Mesendoderm (in vitro differentiated cells): ENCODE data around the gene CATSPERD.

ENCODE experiments used
- DNase-seq: peaks from one replicate; pipeline ENCODE4 v3.0.0; 2013
- H2AK5ac ChIP-seq: 2 replicates; pipeline ENCODE4 v1.6.1; 2013; ENCODE audit warnings: low read length, inconsistent platforms
- H2BK120ac ChIP-seq: 2 replicates; pipeline ENCODE4 v1.6.1; 2013; ENCODE audit warnings: low read depth, mild to moderate bottlenecking, low read length, moderate library complexity, mixed read lengths
- H2BK15ac ChIP-seq: replicated peaks from 2 replicates; pipeline ENCODE4 v1.6.1; 2013; ENCODE audit warnings: low read depth, mild to moderate bottlenecking, moderate library complexity
- H2BK5ac ChIP-seq: 2 replicates; pipeline ENCODE4 v1.6.1; 2013; ENCODE audit warnings: low read length, inconsistent platforms
- H3K18ac ChIP-seq: 2 replicates; pipeline ENCODE4 v1.6.1; 2013; ENCODE audit warnings: mild to moderate bottlenecking, low read length, mixed read lengths
- H3K23ac ChIP-seq: one replicate; pipeline ENCODE4 v1.6.1; 2013; ENCODE audit warnings: low read length
- H3K27ac ChIP-seq: 2 replicates; pipeline ENCODE4 v1.5.1; 2013; ENCODE audit warnings: low read depth, mild to moderate bottlenecking, inconsistent platforms, low read length, moderate library complexity
- H3K27me3 ChIP-seq: 2 replicates; pipeline ENCODE4 v1.6.1; 2013; ENCODE audit warnings: low read length, control low read depth, mild to moderate bottlenecking, inconsistent platforms; ENCODE audit not compliant: insufficient read depth, poor library complexity
- H3K36me3 ChIP-seq: 2 replicates; pipeline ENCODE4 v1.6.1; 2013; ENCODE audit warnings: low read length, inconsistent platforms; ENCODE audit not compliant: control insufficient read depth, insufficient read depth
- H3K4ac ChIP-seq: one replicate; pipeline ENCODE4 v1.6.1; 2013; ENCODE audit warnings: low read depth, mild to moderate bottlenecking, low read length, moderate library complexity
- H3K4me1 ChIP-seq: 2 replicates; pipeline ENCODE4 v1.6.1; 2013; ENCODE audit warnings: low read depth, low read length, inconsistent platforms; ENCODE audit not compliant: control insufficient read depth
- H3K4me2 ChIP-seq: 2 replicates; pipeline ENCODE4 v1.6.1; 2013; ENCODE audit warnings: low read length
- H3K4me3 ChIP-seq: 2 replicates; pipeline ENCODE4 v1.5.1; 2013; ENCODE audit warnings: mild to moderate bottlenecking, low read length
- H3K56ac ChIP-seq: one replicate; pipeline ENCODE4 v1.6.1; 2013; ENCODE audit warnings: low read length
- H3K79me1 ChIP-seq: 2 replicates; pipeline ENCODE4 v1.6.1; 2013; ENCODE audit warnings: low read length, inconsistent platforms
- H3K79me2 ChIP-seq: 2 replicates; pipeline ENCODE4 v1.6.1; 2013; ENCODE audit warnings: mild to moderate bottlenecking, low read length; ENCODE audit not compliant: control insufficient read depth, insufficient read depth
- H3K9ac ChIP-seq: 2 replicates; pipeline ENCODE4 v1.6.1; 2013; ENCODE audit warnings: low read length, inconsistent platforms
- H4K5ac ChIP-seq: one replicate; pipeline ENCODE4 v1.6.1; 2013; ENCODE audit warnings: low read length
- H4K8ac ChIP-seq: one replicate; pipeline ENCODE4 v1.6.1; 2013; ENCODE audit warnings: low read depth, mild to moderate bottlenecking, control low read depth, low read length, moderate library complexity
- WGBS: extraction: QIAGEN DNeasy Blood & Tissue Kit; methylation state at CpG from one replicate; pipeline ENCODE4 v1.1.7; 2013; ENCODE audit warnings: low lambda C conversion rate, missing lambda C conversion rate; ENCODE audit not compliant: insufficient coverage; ENCODE audit errors: extremely low coverage; 5-methylcytosine and 5-hydroxymethylcytosine counted together

Gene CATSPERD

GRCh38 chr19:5679289-5680083, 41.0 kb upstream of the CATSPERD start:
- no peaks in the 10 kb centered on the region for H3K36me3 ChIP-seq
- peak overlapping the region; percentile 78 for H3K9ac ChIP-seq
- no peak for DNase-seq
- no peaks in the 10 kb centered on the region for H3K4me1 ChIP-seq
- no peak overlapping the region for H3K18ac ChIP-seq
- peak overlapping the region; percentile 45 for H3K4me2 ChIP-seq
- H3K4me3 ChIP-seq: peak overlapping the region; percentile 68
- H3K56ac ChIP-seq: peak overlapping the region; percentile 88
- H2BK120ac ChIP-seq: no peak overlapping the region
- no CpG with 5 or more reads among the region's 26 CpGs for WGBS
- H2AK5ac ChIP-seq: peak overlapping the region; percentile 27
- H4K8ac ChIP-seq: no peak overlapping the region
- H3K79me2 ChIP-seq: no peaks in the 10 kb centered on the region
- H3K27ac ChIP-seq: no peak overlapping the region
- H3K23ac ChIP-seq: no peak overlapping the region
- no peak overlapping the region for H4K5ac ChIP-seq
- H3K79me1 ChIP-seq: no peaks in the 10 kb centered on the region
- no peak overlapping the region for H2BK5ac ChIP-seq
- H2BK15ac ChIP-seq: no peak overlapping the region
- no peaks in the 10 kb centered on the region for H3K27me3 ChIP-seq
- H3K4ac ChIP-seq: peak overlapping the region; percentile 31

- Histone ChIP-seq H2AK5ac (peak overlapping the region; percentile 27), H3K27ac (no peak overlapping the region), H3K4me1 (no peaks in the 10 kb centered on the region), H4K5ac (no peak overlapping the region), H3K56ac (peak overlapping the region; percentile 88), H3K4me2 (peak overlapping the region; percentile 45), H2BK120ac (no peak overlapping the region), H3K23ac (no peak overlapping the region), H3K36me3 (no peaks in the 10 kb centered on the region), H3K79me2 (no peaks in the 10 kb centered on the region), H3K4ac (peak overlapping the region; percentile 31), H2BK15ac (no peak overlapping the region), H3K27me3 (no peaks in the 10 kb centered on the region), H2BK5ac (no peak overlapping the region), H3K18ac (peak overlapping the region; percentile 16), H3K9ac (peak overlapping the region; percentile 78), H3K4me3 (peak overlapping the region; percentile 68), H4K8ac (no peak overlapping the region), H3K79me1 (no peaks in the 10 kb centered on the region)
- no peak for DNase-seq
- no CpG with 5 or more reads among the region's 23 CpGs for WGBS
These were observed 40.4 kb upstream of the CATSPERD start for GRCh38 chr19:5680084-5680436.

GRCh38 chr19:5680437-5681368, 39.7 kb upstream of the CATSPERD start, which contains the start of the genes HSD11B1L and MICOS13:
Gene HSD11B1L (plus strand): TSS chr19:5681027. CDS start chr19:5684833, 3,806 bp downstream.
Gene MICOS13 (minus strand): TSS chr19:5680516. CDS start chr19:5680486, 30 bp downstream.
- H2AK5ac ChIP-seq: peak within 1 kb of the TSS; percentile 27
- H3K4me3 ChIP-seq: peak within 1 kb of the TSS; percentile 68
- H3K4ac ChIP-seq: peak within 1 kb of the TSS; percentile 31
- peak within 1 kb of the TSS; percentile 78 for H3K9ac ChIP-seq
- WGBS: no CpG with 5 or more reads among the region's 94 CpGs
- H3K56ac ChIP-seq: peak within 1 kb of the TSS; percentile 88
- H3K27me3 ChIP-seq: no peaks in the 10 kb centered on the region
- peak; percentile 99 for DNase-seq
- H2BK5ac ChIP-seq: no peak within 1 kb of the TSS
- H3K4me2 ChIP-seq: peak within 1 kb of the TSS; percentile 67
- H3K27ac ChIP-seq: no peak within 1 kb of the TSS
- no peaks in the 10 kb centered on the region for H3K4me1 ChIP-seq
- H2BK15ac ChIP-seq: no peak within 1 kb of the TSS
- no peak within 1 kb of the TSS for H4K5ac ChIP-seq
- H2BK120ac ChIP-seq: no peak within 1 kb of the TSS
- no peaks in the 10 kb centered on the region for H3K79me1 ChIP-seq
- H3K36me3 ChIP-seq: no peaks in the 10 kb centered on the region
- H3K79me2 ChIP-seq: no peaks in the 10 kb centered on the region
- no peak within 1 kb of the TSS for H4K8ac ChIP-seq
- H3K23ac ChIP-seq: no peak within 1 kb of the TSS
- peak within 1 kb of the TSS; percentile 16 for H3K18ac ChIP-seq

GRCh38 chr19:5681391-5682106, 38.9 kb upstream of the CATSPERD start:
- Histone ChIP-seq H3K79me1 (no peaks in the 10 kb centered on the region), H3K23ac (no peak overlapping the region), H3K4me1 (no peaks in the 10 kb centered on the region), H3K4ac (no peak overlapping the region), H3K4me2 (peak overlapping the region; percentile 67), H3K79me2 (no peaks in the 10 kb centered on the region), H3K56ac (peak overlapping the region; percentile 70), H2BK120ac (no peak overlapping the region), H4K8ac (no peak overlapping the region), H3K27ac (no peak overlapping the region), H2BK15ac (no peak overlapping the region), H2AK5ac (no peak overlapping the region), H3K27me3 (no peaks in the 10 kb centered on the region), H2BK5ac (no peak overlapping the region), H3K36me3 (no peaks in the 10 kb centered on the region), H3K9ac (peak overlapping the region; percentile 58), H3K4me3 (peak overlapping the region; percentile 20), H3K18ac (no peak overlapping the region), H4K5ac (no peak overlapping the region)
- no peak for DNase-seq
- WGBS: 100% methylated on average over 1 of the region's 17 CpGs

- WGBS: no CpG with 5 or more reads among the region's 3 CpGs
- Histone ChIP-seq H3K9ac (no peak overlapping the region), H3K4me3 (no peak overlapping the region), H3K27me3 (no peaks in the 10 kb centered on the region), H2BK120ac (no peak overlapping the region), H3K4me1 (no peaks in the 10 kb centered on the region), H3K56ac (no peak overlapping the region), H3K4me2 (no peak overlapping the region), H2BK5ac (no peak overlapping the region), H3K23ac (no peak overlapping the region), H3K36me3 (no peaks in the 10 kb centered on the region), H2AK5ac (no peak overlapping the region), H2BK15ac (no peak overlapping the region), H3K4ac (no peak overlapping the region), H3K18ac (no peak overlapping the region), H3K27ac (no peak overlapping the region), H4K8ac (no peak overlapping the region), H3K79me1 (no peaks in the 10 kb centered on the region), H3K79me2 (no peaks in the 10 kb centered on the region), H4K5ac (no peak overlapping the region)
- no peak for DNase-seq
These were observed 38.3 kb upstream of the CATSPERD start for GRCh38 chr19:5682107-5682482.
